Spleen (tissue), 11 donors: Measurements from ENCODE around the gene PROCA1. TPM values are rescaled to one million over a fixed set of nuclear protein-coding genes. Genes with fewer than 3 reads are reported as not detected.

Experiments used
- DNase-seq: peaks from one replicate; pipeline ENCODE4 v3.0.0-alpha.2; 2020
- H3K27ac ChIP-seq, 8 donors: fragments of 200-600 bp; sonication (generic) in 7 of 8; 1 replicate in 4 of 8; 2 replicates in 4 of 8; pipeline versions ENCODE4 v1.5.0 to v1.8.0; 2016 to 2021; ENCODE audit warnings: inconsistent platforms in 4 of 8, mild to moderate bottlenecking in 4 of 8, moderate library complexity in 1 of 8
- H3K27me3 ChIP-seq, 7 donors: fragments of 200-600 bp; sonication (generic) in 6 of 7; replicated peaks in 1 of 7; 1 replicate in 4 of 7; 2 replicates in 3 of 7; pipeline versions ENCODE4 v1.5.0 to v1.8.0; 2016 to 2021; ENCODE audit warnings: inconsistent platforms in 3 of 7, mild to moderate bottlenecking in 1 of 7
- H3K36me3 ChIP-seq, 6 donors: fragments of 200-600 bp; sonication (generic) in 5 of 6; 1 replicate in 4 of 6; 2 replicates in 2 of 6; pipeline versions ENCODE4 v1.5.0 to v1.8.0; 2016 to 2021; ENCODE audit warnings: inconsistent platforms in 2 of 6
- H3K4me1 ChIP-seq, 6 donors: fragments of 200-600 bp; sonication (generic) in 5 of 6; 1 replicate in 3 of 6; 2 replicates in 3 of 6; pipeline versions ENCODE4 v1.5.0 to v1.8.0; 2016 to 2021; ENCODE audit warnings: inconsistent platforms in 3 of 6
- H3K4me3 ChIP-seq, 8 donors: fragments of 200-600 bp; sonication (generic) in 7 of 8; 1 replicate in 4 of 8; 2 replicates in 4 of 8; pipeline versions ENCODE4 v1.5.0 to v1.8.0; 2016 to 2021; ENCODE audit warnings: inconsistent platforms in 4 of 8, mild to moderate bottlenecking in 4 of 8, moderate library complexity in 2 of 8
- H3K9me3 ChIP-seq, 8 donors: fragments of 200-600 bp; sonication (generic) in 7 of 8; 1 replicate in 4 of 8; 2 replicates in 4 of 8; pipeline versions ENCODE4 v1.5.0 to v1.8.0; 2016 to 2021; ENCODE audit warnings: inconsistent platforms in 4 of 8
- POLR2A ChIP-seq, 3 donors: fragments of 450-650 bp; IDR thresholded peaks; one replicate each; pipeline ENCODE4 v1.5.1; 2017; ENCODE audit warnings: antibody characterized with exemption in 3 of 3, mild to moderate bottlenecking in 1 of 3
- POLR2AphosphoS5 ChIP-seq, 3 donors: sonication (generic); formaldehyde crosslinking; IDR thresholded peaks; one replicate each; pipeline ENCODE4 v1.5.1; 2017; ENCODE audit warnings: antibody characterized with exemption in 3 of 3
- WGBS, 5 donors: extraction: QIAGEN DNeasy Blood & Tissue Kit in 3 of 5; methylation state at CpG; one replicate each; pipeline versions ENCODE4 v1.1.5 to v1.1.7; 2013 to 2018; 5-methylcytosine and 5-hydroxymethylcytosine counted together
- intact Hi-C: fragments of 100-400 bp; cut with DNase I; formaldehyde crosslinking; loops from one replicate; pipeline ENCODE4 v1.15.0; 2023; ENCODE audit warnings: low total_unique reads
- polyA plus RNA-seq, 3 donors: library from polyadenylated mRNA; stranded (reverse); fragments of 200-250 nt; gene quantifications; one replicate each; pipeline ENCODE4 v1.2.1, GENCODE V29; 2013
- total RNA-seq, 7 donors: library from RNA; depleted of rRNA in 3 of 7; stranded (reverse); fragments of >200 nt in 3 of 7; fragmentation: NEBNext Ultra II Directional in 4 of 7; extraction: Animal tissue kit (Norgen Biotek cat#: 25700) in 4 of 7; gene quantifications; one replicate each; pipeline versions ENCODE4 v1.1.0 to v1.2.1, GENCODE V29; 2016 to 2021
- TF ChIP-seq, protein P1 (sequence below), 11 experiments: fragments of 200-600 bp in 7 of 11; fragments of 450-650 bp in 4 of 11; sonication (generic) in 4 of 11; IDR thresholded peaks in 8 of 11; conservative IDR thresholded peaks in 3 of 11; 1 replicate in 7 of 11; 2 replicates in 4 of 11; pipeline versions ENCODE4 v1.4.0 to v1.8.0; 2016 to 2021; ENCODE audit warnings: antibody characterized with exemption in 11 of 11, inconsistent platforms in 4 of 11, mild to moderate bottlenecking in 1 of 11
- donor health status: healthy with polysubstance abuse.
- donor health status: DM: no; HTN: no; CAD: no; lungs with moderate emphysema.
- donor health status: DM: no; HTN: no; CAD: no.
- donor health status: Bipolar disorder and iron deficiency.
- donor health status: healthy.
- donor health status: DM: no; HTN: no; CAD: no.
- donor health status: DM: yes; HTN: yes; CAD: no.

The PROCA1 gene
- total and polyA plus RNA-seq, 10 donors = 4.3 to 14.5 (median 7.1) TPM

DNA sequence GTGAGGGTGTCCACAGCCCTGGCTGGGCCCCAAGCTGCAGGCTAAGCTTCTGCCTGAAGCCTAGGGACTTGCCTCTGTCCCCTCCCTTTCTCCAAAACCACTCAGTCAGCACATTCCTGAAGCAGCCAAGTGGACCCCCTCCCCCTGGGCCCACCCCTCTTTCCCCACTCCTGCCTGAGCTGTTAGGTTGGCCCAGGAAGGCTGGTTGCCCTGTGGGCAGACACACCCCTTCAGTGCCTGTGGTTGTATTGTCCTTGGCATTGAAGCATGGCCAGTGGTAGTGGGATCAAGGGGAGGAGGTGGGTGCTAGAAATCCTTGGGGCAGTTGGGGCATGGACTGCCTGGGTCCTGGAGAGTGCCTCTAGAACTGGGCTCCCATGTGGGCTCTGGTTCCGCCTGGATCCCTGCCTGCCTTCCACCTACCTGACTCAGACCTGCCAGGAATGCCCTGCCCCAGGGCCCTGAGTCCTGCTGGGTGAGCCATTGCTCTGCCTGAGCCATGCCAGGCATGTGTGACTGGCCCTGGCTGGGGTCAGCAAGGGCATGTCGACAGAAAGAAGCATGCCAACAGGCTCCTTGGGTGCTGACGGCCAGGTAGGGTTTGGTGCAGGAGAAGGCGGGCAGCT is 34.2 kb upstream of the PROCA1 start:
- intact Hi-C loops = no loop called here

DNA sequence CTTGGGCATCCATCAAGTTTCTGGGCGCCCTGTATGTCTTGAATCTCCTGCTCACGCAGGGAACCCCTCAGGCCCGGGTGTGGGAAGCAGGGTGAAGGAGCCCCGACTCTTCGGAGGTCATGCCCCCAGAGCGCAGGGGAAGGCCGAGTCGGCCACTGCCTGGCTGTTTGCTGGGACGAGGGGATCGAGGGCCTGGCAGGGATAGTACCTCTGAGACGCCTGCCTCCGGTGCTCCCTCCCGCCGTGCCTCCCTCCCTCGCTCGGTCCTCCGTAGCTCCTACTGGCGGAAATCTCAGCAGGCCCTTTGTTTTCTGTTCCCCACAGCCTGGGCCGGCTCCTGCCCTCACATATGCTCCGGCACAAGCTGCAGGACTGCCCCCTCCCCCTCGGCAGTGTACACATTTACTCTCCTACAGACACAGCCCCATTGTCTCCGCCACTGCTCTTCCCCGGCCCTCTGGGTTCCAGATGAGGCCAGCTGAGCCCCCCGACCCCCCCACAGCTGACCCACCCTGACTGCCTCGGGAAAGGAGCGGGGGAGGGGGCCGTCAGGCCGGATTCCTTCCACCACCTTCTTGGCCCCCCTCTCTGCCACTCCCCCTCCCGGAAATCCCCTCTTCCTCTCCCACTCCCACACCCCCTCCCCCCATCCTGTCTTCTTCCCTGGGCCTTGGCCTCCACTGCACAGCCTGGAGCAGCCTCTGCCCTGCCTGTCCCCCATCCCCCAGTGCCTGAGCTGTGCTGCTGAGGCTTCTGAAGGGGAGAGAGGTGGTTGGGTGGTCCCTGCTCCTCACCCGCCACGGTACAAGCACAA is 33.5 kb upstream of the PROCA1 start:
- WGBS, 5 donors = 2 to 5% (median 4%) methylated on average over 28 to 31 of the region's 31 CpGs

More for the DNA sequence above, 34.2 kb upstream of the PROCA1 start:
- peaks cover 0 to 14% (median 0%) of the 10 kb centered on the region in 7 donors for H3K27me3 ChIP-seq
- H3K9me3 ChIP-seq = no peaks in the 10 kb centered on the region
- H3K4me1 ChIP-seq = peaks cover 34 to 98% (median 85%) of the 10 kb centered on the region in 6 donors
- H3K36me3 ChIP-seq = peaks cover 0 to 36% (median 25%) of the 10 kb centered on the region in 6 donors
- peak overlapping the region in 7 of 8 donors; percentile 47 to 96 (median 94) for H3K27ac ChIP-seq
- 73 to 90% (median 82%) methylated on average over 2 to 4 of the region's 4 CpGs for WGBS, 5 donors
- H3K4me3 ChIP-seq = peak overlapping the region; percentile 0 to 91 (median 69)
- DNase-seq = peak; percentile 72
- TF ChIP-seq POLR2A (IDR thresholded peaks at IDR 0.05) (no peak), POLR2AphosphoS5 (IDR thresholded peaks at IDR 0.05) (no peak)
- TF ChIP-seq, protein P1, sequence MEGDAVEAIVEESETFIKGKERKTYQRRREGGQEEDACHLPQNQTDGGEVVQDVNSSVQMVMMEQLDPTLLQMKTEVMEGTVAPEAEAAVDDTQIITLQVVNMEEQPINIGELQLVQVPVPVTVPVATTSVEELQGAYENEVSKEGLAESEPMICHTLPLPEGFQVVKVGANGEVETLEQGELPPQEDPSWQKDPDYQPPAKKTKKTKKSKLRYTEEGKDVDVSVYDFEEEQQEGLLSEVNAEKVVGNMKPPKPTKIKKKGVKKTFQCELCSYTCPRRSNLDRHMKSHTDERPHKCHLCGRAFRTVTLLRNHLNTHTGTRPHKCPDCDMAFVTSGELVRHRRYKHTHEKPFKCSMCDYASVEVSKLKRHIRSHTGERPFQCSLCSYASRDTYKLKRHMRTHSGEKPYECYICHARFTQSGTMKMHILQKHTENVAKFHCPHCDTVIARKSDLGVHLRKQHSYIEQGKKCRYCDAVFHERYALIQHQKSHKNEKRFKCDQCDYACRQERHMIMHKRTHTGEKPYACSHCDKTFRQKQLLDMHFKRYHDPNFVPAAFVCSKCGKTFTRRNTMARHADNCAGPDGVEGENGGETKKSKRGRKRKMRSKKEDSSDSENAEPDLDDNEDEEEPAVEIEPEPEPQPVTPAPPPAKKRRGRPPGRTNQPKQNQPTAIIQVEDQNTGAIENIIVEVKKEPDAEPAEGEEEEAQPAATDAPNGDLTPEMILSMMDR (IDR thresholded peaks at IDR 0.05 in 8 of 11, conservative IDR thresholded peaks at IDR 0.05 in 3 of 11) = no peak

DNA sequence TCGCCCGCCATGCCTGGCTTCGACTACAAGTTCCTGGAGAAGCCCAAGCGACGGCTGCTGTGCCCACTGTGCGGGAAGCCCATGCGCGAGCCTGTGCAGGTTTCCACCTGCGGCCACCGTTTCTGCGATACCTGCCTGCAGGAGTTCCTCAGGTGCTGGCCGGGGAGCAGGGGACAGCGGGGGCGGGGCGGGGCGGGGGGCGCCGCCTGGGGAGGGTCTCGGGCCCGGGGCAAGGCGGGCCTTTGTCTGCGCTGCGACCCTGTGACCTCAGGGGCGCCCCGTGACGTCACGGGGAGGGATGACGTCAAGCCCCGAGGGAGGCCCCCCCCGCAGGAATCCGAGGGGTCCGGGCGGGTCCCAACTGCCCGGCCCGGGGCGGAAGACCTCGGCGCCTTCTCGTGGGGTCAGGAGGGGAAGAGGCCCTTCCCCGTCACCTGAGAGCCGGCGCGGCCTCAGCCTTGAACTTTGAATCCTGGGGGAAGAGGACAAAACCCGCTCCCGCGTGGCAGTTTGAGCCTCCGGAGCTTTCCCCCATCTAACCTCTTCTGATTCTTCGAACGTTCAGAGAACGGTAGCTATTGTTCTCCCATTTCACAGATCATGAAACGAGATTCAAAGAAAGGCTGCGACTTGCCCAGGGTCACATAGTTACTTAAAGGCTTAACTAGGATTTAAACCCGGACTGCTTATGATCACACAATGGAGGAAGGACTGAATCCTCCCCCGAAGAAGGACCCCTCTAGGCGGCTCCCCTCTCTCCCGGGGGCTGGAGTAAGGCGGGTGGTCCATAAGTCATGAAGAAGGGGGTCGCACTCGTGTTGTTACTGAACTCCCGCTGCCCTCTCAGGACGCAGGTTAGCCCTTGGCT is 32.6 kb upstream of the PROCA1 start:
- 1 to 3% (median 1%) methylated on average over 21 to 61 of the region's 61 CpGs for WGBS, 5 donors
- H3K36me3 ChIP-seq = peaks cover 0 to 27% (median 23%) of the 10 kb centered on the region in 6 donors
- H3K4me1 ChIP-seq = peaks cover 25 to 98% (median 82%) of the 10 kb centered on the region in 6 donors
- peak; percentile 89 for DNase-seq
- TF ChIP-seq, protein P1 (IDR thresholded peaks at IDR 0.05 in 8 of 11, conservative IDR thresholded peaks at IDR 0.05 in 3 of 11) = no peak
- TF ChIP-seq POLR2A (IDR thresholded peaks at IDR 0.05) (no peak), POLR2AphosphoS5 (IDR thresholded peaks at IDR 0.05) (no peak)
- intact Hi-C loops = no loop called here
- peak overlapping the region; percentile 81 to 96 (median 93) for H3K27ac ChIP-seq
- H3K9me3 ChIP-seq = no peaks in the 10 kb centered on the region
- peaks cover 0 to 14% (median 0%) of the 10 kb centered on the region in 7 donors for H3K27me3 ChIP-seq
- peak overlapping the region; percentile 60 to 91 (median 70) for H3K4me3 ChIP-seq

More for the DNA sequence above, 33.5 kb upstream of the PROCA1 start:
- DNase-seq = peak; percentile 85
- H3K36me3 ChIP-seq = peaks cover 0 to 32% (median 25%) of the 10 kb centered on the region in 6 donors
- TF ChIP-seq POLR2A (IDR thresholded peaks at IDR 0.05) (no peak), POLR2AphosphoS5 (IDR thresholded peaks at IDR 0.05) (peak in 2 of 3 donors; percentile 50 to 67)
- TF ChIP-seq, protein P1 (IDR thresholded peaks at IDR 0.05 in 8 of 11, conservative IDR thresholded peaks at IDR 0.05 in 3 of 11) = no peak
- intact Hi-C loops = no loop called here
- H3K27ac ChIP-seq = peak overlapping the region; percentile 81 to 96 (median 93)
- no peaks in the 10 kb centered on the region for H3K9me3 ChIP-seq
- peaks cover 0 to 14% (median 0%) of the 10 kb centered on the region in 7 donors for H3K27me3 ChIP-seq
- peaks cover 34 to 98% (median 88%) of the 10 kb centered on the region in 6 donors for H3K4me1 ChIP-seq
- peak overlapping the region; percentile 60 to 91 (median 70) for H3K4me3 ChIP-seq
